SHP77 treated with DMSO at 0.1 percent for 48 hours (cell line): Measurements from ENCODE around the gene PTPRO.

Experiments
- DNase-seq: peaks from one replicate; lab custom pipeline; 2025; lab: John Stamatoyannopoulos, UW

PTPRO gene

GRCh38 chr12:15350643-15351042, 28.3 kb downstream of the PTPRO start:
- DNase-seq, result no peak

- DNase-seq, result no peak
Observed at GRCh38 chr12:15355766-15356165, 33.5 kb downstream of the PTPRO start.

DNA sequence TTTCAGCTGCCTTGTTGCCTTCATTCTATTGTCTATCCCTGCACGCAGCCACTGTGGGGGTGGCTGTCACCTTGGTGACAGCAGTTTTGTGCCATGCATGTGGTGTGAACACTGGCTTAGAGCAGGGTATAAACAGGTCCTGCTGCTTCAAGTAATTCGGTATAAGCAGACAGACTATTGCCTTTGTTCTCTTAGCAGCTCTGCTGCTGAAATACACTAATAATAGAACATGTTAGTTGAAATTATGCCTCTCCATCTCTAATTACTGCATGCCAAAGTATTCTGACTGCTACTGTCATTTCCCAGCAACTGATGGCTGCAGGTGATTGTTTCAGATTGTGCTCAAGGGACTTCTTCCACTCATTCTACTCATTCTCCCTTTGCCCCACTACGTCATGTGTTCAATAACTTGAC, 34.6 kb downstream of the PTPRO start:
- DNase-seq, result no peak

DNA sequence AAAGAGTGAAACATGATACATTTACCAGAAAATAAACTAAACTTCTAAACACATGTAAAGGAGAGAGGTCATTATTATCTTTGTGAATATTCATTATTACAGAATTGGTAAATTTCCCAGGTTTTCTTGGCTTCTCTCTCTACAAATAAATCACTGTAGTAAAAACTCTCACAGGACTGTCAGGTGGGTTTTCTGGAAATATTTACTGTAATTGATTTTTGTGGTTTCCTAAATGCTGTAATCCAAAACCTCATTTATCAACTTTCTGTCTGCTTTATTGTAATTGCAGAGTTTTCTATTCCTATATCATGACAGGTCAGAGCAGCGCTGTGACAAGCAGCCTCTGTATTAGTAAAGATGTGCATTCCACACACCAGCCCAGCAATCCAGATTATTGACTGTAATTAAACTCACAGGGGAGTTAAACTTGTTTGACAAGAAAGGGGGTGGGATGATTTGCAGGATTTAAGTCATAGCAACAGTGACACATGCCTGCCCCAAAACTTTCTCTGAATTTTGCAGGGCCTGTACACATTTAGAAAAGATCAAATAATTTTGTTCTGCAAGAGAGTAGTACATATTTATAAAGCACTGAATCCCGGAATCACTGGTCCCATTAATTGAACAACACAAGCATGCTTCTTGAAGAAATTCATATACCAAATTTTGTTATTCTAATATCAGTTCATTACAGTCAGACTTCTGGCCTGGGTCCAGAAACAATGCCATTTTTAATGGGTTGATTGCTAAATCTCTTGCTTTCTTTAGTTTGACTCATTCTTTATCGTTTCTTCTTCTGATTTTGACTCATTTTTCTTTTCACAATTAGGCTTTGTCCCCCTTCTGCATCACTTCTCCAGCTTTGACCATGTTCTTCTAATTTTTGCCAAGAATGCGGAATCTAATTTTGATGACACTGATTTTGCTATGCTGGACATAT, 42.2 kb downstream of the PTPRO start:
- DNase-seq, result no peak

DNA sequence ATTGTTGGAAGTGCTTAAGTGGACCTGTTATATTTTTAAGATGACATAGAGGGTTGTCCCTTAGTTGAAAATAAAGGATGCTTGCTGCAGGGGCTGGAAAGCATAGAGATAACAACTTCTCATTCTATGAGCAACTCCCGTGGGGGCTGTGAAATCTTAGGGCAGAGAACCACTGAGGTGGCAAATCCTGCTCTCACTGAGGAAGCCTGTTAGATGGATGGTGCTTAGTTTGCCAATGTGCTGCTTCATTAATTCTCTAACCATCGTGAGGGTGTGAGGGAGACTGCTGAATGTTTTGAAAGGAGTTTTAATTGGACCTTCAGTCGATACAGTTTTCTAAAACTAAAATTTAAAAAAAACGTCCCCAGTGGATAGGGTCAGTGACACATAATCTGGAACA, 46.5 kb downstream of the PTPRO start:
- no peak for DNase-seq

DNA sequence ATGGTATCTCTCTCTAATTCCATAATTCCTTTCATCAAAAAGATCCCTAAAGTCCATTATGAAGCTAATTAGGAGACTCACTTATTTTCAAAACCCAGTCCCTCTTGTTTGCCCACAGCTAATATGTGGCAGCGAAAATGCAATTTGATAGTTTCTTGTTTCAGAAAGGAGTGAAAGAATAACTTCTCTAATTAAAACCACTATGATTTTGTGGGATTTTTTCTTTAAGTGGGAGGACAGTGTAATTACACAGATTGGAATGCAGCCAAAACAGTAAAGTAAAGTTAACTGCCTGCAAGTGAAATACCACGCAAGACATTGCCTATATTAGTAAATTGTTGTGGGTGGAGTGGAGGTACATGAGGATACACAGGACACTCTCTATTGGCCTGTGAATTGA, 50.0 kb downstream of the PTPRO start:
- no peak for DNase-seq

GRCh38 chr12:15387772-15388171, 65.5 kb downstream of the PTPRO start:
- DNase-seq, result no peak

- DNase-seq, result no peak
Observed at GRCh38 chr12:15389561-15389960, 67.3 kb downstream of the PTPRO start.

DNA sequence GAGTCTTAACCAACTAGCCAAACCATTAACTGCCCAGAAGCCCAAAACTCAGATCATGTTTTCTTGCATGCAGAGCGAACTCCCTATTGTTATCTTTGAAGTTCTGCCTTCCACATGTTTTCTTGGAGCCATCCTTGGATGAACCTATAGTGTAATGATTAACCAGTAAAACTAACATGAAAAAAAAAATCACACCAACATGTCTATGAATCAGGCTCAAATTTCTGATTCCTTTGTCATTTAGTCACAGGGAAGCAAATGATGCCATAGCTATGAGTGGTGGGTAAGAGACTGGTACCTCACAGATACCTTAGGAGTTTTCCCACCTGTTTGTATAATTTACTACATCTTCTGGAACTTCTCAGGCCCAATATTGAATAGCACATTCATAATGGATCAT, 70.7 kb downstream of the PTPRO start:
- no peak for DNase-seq

DNA sequence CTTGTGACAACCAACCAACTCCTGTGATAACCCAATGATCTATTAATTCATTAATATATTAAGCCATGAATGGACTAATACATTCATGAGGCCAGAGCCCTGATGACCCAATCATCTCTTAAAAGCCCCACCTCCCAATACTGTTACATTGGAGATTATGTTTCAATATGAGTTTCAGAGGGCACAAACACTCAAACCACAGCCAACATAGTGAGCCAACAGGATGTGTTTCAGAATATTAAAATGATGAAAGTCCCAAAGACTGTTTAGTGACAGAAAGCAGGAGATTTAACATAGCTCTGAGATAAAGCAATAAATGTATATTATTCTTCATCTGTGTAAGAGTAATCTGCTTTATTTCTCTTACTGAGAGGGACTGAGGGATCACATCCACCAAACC, 71.7 kb downstream of the PTPRO start:
- DNase-seq, result no peak

GRCh38 chr12:15404485-15404884, 82.2 kb downstream of the PTPRO start:
- no peak for DNase-seq

DNA sequence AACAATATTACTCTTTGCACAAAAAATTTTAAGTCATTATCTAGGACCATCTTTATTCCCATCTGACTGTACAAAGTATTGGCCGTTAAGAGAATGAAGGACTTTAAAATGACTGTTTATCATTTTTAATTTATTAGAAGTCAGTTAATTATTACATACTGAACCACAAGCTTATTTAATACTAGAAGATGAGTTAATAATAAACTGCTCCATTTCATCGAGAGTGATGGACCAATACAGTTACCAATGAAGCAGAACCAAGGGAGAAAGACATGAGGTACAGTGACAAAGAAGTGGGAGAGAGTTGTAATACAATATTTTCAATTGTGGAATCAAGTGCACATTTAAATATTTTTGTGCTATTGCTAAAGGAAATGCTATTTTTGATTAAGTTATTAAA, 83.3 kb downstream of the PTPRO start:
- DNase-seq, result no peak

DNA sequence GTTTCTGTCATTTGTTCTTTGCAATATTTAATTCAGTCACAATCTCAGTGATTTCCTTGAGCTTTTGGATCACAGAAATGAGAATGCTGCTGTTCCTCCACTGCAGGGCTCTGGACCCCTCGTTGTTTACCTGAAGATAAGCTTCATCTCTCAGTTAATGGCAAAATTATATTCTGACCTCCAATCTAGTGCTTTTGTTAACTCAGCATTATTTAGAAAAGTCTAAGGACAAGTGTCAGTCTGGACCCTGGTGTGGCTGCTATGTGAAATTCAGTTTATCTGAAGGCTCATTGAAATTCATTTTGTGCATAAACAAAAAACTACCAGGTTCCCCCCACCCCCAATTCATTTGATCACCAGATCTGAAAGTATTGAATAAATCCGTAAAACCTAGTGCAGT, 84.7 kb downstream of the PTPRO start:
- DNase-seq, result no peak

DNA sequence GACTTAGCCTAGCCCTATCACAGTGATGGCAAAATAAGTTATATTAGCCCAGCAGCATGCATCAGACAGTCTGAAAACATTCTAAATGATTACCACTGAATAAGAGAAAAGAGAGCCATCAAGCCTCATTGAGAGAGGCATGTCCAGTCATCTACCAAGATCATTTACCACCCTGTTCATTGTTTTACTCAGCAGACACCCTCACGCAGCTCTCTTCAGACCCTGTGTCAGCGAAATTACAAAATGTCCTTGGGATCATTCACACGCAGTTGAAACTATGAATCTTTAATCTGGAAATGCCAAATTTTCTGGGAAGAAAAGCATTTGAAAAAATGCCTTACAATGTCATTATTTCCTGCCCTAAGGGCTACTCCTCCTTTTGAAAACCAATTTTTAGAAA, 89.5 kb downstream of the PTPRO start:
- no peak for DNase-seq

- DNase-seq, result no peak
Observed at GRCh38 chr12:15417691-15418090, 95.4 kb downstream of the PTPRO start.

GRCh38 chr12:15423629-15424028, 101.3 kb downstream of the PTPRO start:
- DNase-seq, result no peak

DNA sequence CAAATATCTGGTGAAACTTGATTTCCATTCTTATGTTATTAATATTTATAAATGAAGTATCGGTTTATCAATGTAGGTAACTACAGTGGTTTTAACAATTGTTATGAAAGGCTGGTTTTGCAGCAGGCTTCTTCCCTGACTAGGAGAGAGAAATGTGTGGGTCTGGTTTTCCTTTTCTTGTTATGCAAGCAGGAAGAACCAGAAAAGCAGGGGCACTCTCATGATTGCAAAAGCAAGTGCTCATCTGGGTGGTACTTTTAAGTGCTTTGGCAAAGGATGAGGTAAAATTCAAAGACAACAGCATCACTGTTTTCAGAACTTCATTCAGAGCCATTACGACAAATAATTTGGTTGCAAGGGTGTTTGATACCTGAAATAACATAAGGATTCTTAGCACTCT, 105.6 kb downstream of the PTPRO start:
- DNase-seq, result no peak

DNA sequence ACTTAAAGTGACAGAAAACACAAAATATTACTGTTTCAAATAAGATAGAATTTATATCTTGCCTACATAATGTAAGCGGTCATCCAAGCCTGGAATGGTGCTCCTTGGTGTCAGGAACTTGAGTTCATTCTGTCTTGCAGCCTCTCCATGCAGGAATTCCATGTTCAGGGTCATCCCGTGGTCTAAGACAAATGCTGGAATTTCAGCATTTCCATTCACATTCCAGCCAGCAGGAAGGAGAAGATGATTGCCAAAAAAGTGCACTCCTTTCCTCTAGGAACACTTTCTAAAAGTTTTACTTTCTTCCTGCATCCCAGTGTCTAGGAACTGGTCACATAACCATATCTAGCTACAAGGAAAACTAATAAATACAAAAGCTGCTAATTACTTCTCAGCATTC, 106.3 kb downstream of the PTPRO start:
- DNase-seq, result no peak

- DNase-seq, result no peak
Observed at GRCh38 chr12:15429262-15429661, 107.0 kb downstream of the PTPRO start.

- no peak for DNase-seq
Observed at GRCh38 chr12:15435597-15435996, 113.3 kb downstream of the PTPRO start.

GRCh38 chr12:15439459-15439858, 117.2 kb downstream of the PTPRO start:
- no peak for DNase-seq

- DNase-seq, result no peak
Observed at GRCh38 chr12:15443050-15443449, 120.7 kb downstream of the PTPRO start.

GRCh38 chr12:15443611-15444010, 121.3 kb downstream of the PTPRO start:
- DNase-seq, result no peak

GRCh38 chr12:15444523-15444922, 122.2 kb downstream of the PTPRO start:
- no peak for DNase-seq
